ENCODE measurements around the gene DGKD.

DGKD gene

DNA sequence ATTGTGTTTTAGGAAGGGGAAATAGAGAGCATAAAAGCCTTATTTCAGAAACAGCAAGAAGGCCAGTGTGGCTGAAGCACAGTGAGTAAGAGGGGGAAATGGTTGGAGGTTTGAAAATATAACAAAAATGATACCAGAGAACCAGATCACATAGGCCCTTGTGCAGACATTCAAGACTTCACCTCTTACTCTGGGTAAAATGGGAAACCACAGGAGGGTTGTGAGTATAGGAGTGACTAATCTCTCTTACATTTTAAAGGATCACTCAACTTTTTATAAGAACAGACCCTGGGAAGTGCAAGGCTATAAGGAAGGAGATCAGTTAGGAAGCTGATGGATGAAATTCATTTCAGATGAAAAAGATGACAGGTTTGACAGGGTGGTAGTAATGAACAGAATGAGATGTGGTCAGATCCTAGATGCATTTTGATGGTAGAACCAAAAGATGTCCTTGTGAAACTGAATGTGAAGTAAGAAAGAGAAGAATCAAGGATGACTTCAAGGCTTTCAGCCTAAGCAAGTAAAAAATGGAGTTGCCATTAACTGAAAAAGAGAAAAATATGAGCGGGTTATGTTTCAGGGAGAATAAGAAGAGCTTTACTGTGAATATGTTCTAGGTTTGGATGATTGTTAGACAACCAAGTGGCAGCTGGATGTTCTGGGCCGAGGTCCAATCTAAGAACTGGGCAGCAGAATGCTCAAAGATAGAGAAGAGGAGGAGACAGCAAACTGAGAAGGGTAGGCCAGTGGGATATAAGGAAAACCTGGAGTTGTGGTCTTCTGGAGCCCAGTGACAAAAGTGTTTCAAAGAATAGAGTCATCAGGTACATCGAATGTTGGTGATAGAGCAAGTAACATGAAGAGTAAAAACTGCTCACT, 147.1 kb downstream of the DGKD start:
- no peak for DNase-seq (ENCODE audit: low read depth)

DNA sequence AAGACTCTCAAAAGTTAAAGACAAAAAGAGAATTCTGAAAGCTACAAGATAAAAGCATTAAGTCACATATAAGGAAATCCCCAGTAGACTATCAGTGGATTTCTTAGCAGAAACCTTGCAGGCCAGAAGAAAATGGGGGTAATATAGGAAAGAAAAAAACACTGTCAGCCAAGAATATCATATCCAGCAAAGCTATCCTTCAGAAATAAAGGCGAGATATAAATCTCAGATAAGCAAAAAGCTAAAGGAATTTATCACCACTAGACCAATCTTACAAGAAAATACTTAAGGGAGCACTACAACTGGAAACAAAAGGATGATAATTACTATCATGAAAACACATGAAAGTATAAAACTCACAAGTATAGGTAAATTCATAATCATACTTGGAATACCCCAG, 149.2 kb downstream of the DGKD start:
- DNase-seq (ENCODE audit: low read depth), result no peak

DNA sequence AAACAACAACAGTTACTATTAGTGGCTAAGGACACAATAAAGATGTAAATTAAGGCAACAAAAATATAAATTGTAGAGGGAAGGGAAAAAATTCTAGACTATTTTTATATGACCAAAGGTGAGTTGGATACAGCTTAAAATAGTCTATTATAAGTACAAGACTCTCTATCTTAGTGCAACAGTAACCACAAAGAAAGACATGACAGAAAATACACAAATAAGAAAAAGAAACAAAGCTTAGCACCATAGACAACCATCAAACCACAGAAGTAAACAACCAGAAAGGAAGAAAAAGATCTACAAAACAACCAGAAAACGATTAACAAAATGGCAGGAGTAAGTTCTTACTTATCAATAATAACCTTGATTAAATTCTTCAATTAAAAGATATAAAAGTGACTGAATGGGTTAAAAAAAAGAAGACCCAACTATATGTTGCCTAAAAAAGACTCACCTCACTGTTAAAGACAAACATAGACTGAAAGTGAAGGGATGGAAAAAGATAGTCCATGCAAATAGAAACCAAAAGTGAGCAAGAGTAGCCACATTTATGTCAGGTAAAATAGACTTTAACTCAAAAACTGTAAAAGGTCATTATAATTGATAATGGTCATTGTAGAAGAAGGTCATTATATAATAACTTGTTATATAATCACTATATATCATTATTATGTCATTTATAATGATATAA, 149.8 kb downstream of the DGKD start:
- no peak for DNase-seq (ENCODE audit: low read depth)

DNA sequence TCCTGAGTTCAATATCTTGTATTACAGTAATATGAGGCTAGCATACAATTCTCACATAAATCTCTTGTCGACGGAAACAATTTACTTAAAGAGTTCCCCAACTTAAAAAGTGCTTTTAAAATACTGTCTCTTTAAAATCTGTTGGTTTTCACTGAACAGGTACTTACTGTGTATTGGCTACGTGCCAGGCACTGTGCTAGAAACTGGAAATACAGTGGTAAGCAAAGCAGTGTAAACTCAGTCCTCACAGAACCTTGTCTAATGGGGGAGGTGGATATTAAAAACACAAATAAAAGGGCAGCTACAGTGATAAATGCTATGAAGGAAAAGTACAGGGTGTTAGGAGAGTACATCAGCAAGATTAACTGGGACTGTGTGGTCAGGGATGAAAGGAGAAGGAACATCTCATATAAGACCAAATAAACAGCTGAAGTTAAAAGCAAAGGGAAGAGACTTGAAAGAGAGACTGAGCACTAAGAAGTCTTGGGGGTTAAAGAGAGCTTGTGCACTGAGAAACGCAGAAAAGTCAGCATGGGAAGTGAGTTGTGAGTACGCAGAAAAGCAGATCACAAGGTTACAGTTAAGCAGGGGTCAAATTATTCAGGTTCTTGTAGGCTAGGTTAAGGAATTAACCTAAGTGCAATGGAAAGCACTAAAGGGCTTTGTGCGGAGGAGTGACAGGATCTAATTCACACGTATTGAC, 159.8 kb downstream of the DGKD start:
- no peak for DNase-seq (ENCODE audit: low read depth)

DNA sequence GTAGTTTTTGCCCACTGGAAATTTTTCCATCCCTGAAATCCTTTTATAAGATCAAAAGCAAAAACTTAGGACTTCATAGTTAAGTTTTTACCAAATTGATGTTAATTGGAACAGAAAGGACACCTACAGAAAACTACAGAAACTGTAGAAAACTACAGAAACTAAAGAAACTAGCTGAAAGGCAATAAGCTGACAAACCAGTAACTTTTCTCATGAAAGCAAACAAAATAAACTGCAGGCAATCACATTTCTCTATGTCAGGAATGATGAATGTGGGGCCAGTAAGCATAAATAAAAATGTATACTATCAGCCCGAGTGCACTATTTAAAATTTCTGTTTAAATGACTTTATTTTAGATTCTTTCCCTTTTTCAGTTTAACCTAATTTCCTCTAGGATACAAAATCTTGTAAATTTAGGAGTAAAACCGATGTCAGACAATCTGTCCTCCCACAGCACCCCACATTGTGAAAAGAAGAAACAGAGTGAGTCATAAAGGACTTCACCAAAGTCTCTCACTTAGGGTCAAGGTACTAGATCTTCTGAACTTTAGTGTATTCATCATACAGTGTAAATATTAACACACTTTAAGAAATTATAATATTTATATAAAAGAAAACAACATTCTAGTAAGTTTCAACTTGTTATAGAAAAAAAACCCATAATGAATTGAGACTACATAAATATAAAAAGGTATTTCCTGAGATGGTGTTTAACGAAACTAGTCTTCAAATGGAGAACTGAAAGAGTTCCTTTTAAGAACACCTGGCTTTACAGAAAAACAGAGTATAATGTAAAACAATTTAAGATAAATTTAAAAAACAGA, 165.7 kb downstream of the DGKD start:
- no peak for DNase-seq (ENCODE audit: low read depth)
